Epithelial cell of esophagus (primary cell): Measurements from ENCODE around the gene SGPL1.

Experiments
- DNase-seq: peaks from one replicate; pipeline ENCODE4 v3.0.0; 2010; ENCODE audit warnings: low read depth
- H3K4me3 ChIP-seq: 2 replicates; pipeline ENCODE4 v1.5.1; 2011; ENCODE audit warnings: mild to moderate bottlenecking, low read length, control low read depth
- CTCF ChIP-seq: IDR thresholded peaks from 2 replicates; pipeline ENCODE4 v1.5.1; 2011; ENCODE audit warnings: low read depth, mild to moderate bottlenecking, low read length, control low read depth, inconsistent platforms; ENCODE audit not compliant: insufficient read depth; ENCODE audit errors: missing control alignments

The SGPL1 gene

DNA sequence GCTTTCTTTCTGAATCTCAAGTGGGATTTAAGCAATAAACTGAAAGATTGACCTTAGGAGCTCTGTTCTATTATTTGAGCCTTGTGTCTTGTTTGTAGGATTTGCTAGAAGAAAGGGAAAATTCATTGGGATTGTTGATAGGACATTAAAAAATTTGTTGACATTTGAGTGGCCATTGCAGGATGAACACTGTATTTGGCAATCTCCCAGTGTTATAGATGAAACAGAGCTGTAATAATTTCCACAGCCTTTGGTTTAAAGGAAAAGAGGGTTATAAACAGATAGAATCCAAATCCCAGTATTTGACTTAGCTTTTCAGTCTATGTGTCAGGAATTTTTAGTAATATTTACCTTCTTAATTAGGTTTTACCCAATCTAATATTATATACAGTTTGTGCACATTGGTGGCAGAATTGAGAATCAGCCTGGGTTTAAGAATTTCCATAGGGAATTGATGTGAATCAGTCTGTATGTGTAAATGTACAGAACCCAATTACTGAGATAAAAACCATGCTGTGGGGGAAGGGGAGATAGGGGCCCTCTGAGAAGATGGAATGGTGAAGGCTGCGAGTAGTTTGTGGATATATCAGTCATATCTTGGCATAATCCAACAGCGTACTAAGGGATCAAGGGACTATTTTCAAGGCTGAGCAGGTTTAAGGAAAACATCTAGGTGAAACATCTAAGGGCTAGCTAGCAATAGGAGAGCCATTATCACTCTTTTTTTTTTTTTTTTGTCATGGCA is 6.5 kb downstream of the SGPL1 start:
- TF ChIP-seq CTCF: no peak
- no peak overlapping the region for H3K4me3 ChIP-seq
- no peak for DNase-seq

DNA sequence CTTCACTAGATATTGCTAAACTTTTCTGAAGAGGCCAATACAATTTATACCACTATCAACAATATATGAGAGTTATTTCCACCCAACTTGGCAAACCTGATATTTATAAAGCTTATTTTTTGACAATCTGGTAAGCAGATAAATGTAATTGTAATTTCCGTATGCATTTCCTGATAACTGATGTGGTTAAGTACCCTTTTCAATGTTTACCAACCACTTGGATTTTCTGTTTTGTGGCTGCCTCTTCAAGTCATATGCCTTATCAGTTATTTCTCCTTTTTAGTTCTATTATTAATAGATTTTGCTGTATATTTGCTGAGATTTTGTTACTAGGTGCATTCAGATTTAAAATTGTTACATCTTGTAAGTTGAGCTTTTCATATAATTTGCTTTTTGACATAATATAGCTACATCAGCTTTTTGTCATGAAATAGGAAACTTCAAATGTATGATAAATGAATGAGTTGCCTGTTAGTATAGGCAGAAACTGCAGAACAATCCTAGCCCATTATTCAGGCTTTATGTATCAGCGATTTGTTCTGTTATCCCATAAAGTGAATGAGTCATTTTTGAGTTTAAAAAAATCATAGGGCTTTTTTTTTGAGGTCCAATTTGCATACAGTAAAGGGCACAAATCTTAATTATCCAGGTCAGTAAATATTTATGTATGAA is 11.5 kb downstream of the SGPL1 start:
- DNase-seq: peak; percentile 56
- no peak overlapping the region for H3K4me3 ChIP-seq
- no peak for TF ChIP-seq CTCF

- TF ChIP-seq CTCF: no peak
- H3K4me3 ChIP-seq: no peak overlapping the region
- no peak for DNase-seq
These were observed 13.2 kb downstream of the SGPL1 start for GRCh38 chr10:70828923-70829322.

DNA sequence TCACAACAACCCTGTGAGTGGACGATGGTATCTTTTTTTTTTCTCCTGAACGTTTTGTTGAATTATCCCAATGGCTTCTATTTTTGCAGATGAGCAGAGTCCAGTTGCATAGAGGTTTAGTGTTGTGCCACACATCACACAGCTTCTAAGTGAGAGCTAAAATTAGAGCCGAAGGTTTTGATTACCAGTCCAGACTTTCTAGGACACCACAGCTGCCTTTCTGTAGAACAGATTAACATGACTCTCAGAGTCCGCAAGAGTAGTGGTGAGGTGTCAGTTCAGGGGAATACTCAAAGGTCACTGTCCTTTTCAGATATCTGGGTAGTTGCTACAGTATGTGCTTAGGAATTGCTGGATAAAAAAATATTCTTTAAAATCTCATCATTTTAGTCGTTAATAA is 13.8 kb downstream of the SGPL1 start:
- DNase-seq: no peak
- H3K4me3 ChIP-seq: no peak overlapping the region
- TF ChIP-seq CTCF: no peak

DNA sequence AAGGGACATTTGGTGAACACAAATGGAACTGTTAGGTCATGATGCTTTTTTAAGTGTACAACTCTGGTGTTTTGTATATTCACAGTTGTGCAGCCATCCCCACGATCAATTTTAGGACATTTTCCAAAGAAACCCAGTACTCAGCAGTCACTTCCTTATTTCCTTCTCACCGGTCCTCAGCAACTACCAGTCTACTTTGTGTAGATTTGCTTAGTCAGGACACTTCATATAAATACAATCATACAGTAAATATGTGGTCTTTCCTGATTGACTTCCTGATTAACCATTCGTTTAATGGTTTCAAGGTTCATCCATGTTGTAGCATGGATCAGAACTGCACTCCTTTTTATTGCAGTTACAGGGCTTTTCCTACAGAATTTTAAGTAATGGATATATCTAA is 14.4 kb downstream of the SGPL1 start:
- no peak overlapping the region for H3K4me3 ChIP-seq
- no peak for TF ChIP-seq CTCF
- peak; percentile 90 for DNase-seq

DNA sequence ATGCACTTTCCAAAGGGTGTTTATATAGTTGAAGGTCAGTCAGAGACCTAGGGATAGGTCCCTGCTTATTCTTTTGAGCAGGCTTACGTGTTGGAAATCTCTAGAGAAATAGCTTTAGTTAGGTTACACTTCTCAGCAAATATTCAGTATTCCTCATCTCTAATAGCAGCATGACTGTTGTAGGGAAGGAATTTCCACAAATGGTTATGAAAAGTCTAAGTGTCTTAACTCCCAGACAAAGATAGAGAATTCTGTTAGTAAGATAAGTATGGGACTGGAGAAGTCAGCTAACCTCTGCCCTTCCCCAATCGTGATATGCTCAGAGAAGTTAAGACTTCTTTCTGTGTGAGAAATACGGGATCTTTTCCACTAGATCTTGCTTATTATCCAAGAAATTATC is 16.5 kb downstream of the SGPL1 start:
- TF ChIP-seq CTCF: no peak

More for the DNA sequence above, 16.5 kb downstream of the SGPL1 start:
- H3K4me3 ChIP-seq: no peak overlapping the region
- no peak for DNase-seq
